Cardiac muscle cell (in vitro differentiated cells and primary cell): ENCODE measurements around the gene PAH. TPM values are rescaled to one million over a fixed set of nuclear protein-coding genes. Genes with fewer than 3 reads are reported as not detected.

Source experiments
- DNase-seq, 2 donors: peaks; one replicate each; pipeline versions ENCODE4 v3.0.0 to v3.0.0-alpha.2; 2010 to 2017; ENCODE audit warnings: low read depth in 1 of 2, low spot score in 1 of 2
- H3K27ac ChIP-seq: fragments of 200-600 bp; sonication (generic); 2 replicates; pipeline ENCODE4 v1.5.1; 2016
- H3K27me3 ChIP-seq: fragments of 200-600 bp; sonication (generic); 2 replicates; pipeline ENCODE4 v1.6.0; 2016; ENCODE audit warnings: control low read depth
- H3K36me3 ChIP-seq: fragments of 200-600 bp; sonication (generic); 2 replicates; pipeline ENCODE4 v1.5.1; 2016; ENCODE audit warnings: control low read depth
- H3K4me1 ChIP-seq: fragments of 200-600 bp; sonication (generic); 2 replicates; pipeline ENCODE4 v1.8.1; 2017; ENCODE audit warnings: low read depth, mild to moderate bottlenecking, mixed run types
- H3K4me3 ChIP-seq: fragments of 200-600 bp; sonication (generic); 2 replicates; pipeline ENCODE4 v1.5.1; 2016; ENCODE audit warnings: mild to moderate bottlenecking
- H3K9me3 ChIP-seq: fragments of 200-600 bp; sonication (generic); 2 replicates; pipeline ENCODE4 v1.5.1; 2017; ENCODE audit warnings: low read depth, mild to moderate bottlenecking, control low read depth
- CTCF ChIP-seq: IDR thresholded peaks from 2 replicates; pipeline ENCODE4 v1.5.1; 2012; ENCODE audit warnings: low read depth, mild to moderate bottlenecking, low read length
- polyA plus RNA-seq: library from polyadenylated mRNA; unstranded; fragments of >200 nt; fragmentation: Nextera tagmentation; extraction: Ambion mirVana; gene quantifications from 2 replicates; pipeline ENCODE4 v1.2.1, GENCODE V29; 2016
- total RNA-seq: library from RNA; depleted of rRNA; stranded (reverse); fragments of >200 nt; gene quantifications from 2 replicates; pipeline ENCODE4 v1.2.3, GENCODE V29; 2016

Gene PAH
- total and polyA plus RNA-seq, 2 experiments from 2014 or later = 0.18 TPM; not detected in 1

GRCh38 chr12:102891756-102892155 is 25.3 kb downstream of the PAH start:
- no peak overlapping the region for H3K27ac ChIP-seq

GRCh38 chr12:102888511-102888910 is 28.5 kb downstream of the PAH start:
- Histone ChIP-seq H3K27me3 (peaks cover 3% of the 10 kb centered on the region), H3K27ac (no peak overlapping the region), H3K36me3 (no peaks in the 10 kb centered on the region), H3K4me3 (no peak overlapping the region), H3K4me1 (no peaks in the 10 kb centered on the region), H3K9me3 (no peaks in the 10 kb centered on the region)
- no peak for TF ChIP-seq CTCF
- no peak for DNase-seq

More at GRCh38 chr12:102891756-102892155, 25.3 kb downstream of the PAH start:
- Histone ChIP-seq H3K27me3 (peaks cover 3% of the 10 kb centered on the region), H3K4me1 (no peaks in the 10 kb centered on the region), H3K9me3 (no peaks in the 10 kb centered on the region), H3K4me3 (no peak overlapping the region), H3K36me3 (no peaks in the 10 kb centered on the region)
- no peak for DNase-seq
- TF ChIP-seq CTCF = no peak

- Histone ChIP-seq H3K4me1 (no peaks in the 10 kb centered on the region), H3K4me3 (no peak overlapping the region), H3K27ac (no peak overlapping the region), H3K9me3 (no peaks in the 10 kb centered on the region), H3K27me3 (peaks cover 3% of the 10 kb centered on the region), H3K36me3 (no peaks in the 10 kb centered on the region)
- DNase-seq = no peak
- TF ChIP-seq CTCF = no peak
Observed at GRCh38 chr12:102885043-102885932, 31.8 kb downstream of the PAH start.

GRCh38 chr12:102883204-102883799 is 33.7 kb downstream of the PAH start:
- H3K4me3 ChIP-seq = no peak overlapping the region
- H3K36me3 ChIP-seq = no peaks in the 10 kb centered on the region
- no peak overlapping the region for H3K27ac ChIP-seq
- no peaks in the 10 kb centered on the region for H3K4me1 ChIP-seq
- peak; percentile 40 to 73 for DNase-seq
- peak; percentile 86 for TF ChIP-seq CTCF
- no peaks in the 10 kb centered on the region for H3K27me3 ChIP-seq
- H3K9me3 ChIP-seq = no peaks in the 10 kb centered on the region

GRCh38 chr12:102880783-102881182 is 36.3 kb downstream of the PAH start:
- no peak overlapping the region for H3K4me3 ChIP-seq
- no peak for DNase-seq
- TF ChIP-seq CTCF = no peak
- no peaks in the 10 kb centered on the region for H3K4me1 ChIP-seq
- H3K9me3 ChIP-seq = no peaks in the 10 kb centered on the region
- H3K27me3 ChIP-seq = no peaks in the 10 kb centered on the region
- H3K36me3 ChIP-seq = no peaks in the 10 kb centered on the region
- no peak overlapping the region for H3K27ac ChIP-seq
